ENCODE measurements around the gene NELL2.
"Not testable (repeated sequence)": the region's sequence is repeated elsewhere in the genome, so short reads cannot be mapped to it uniquely, and the experiment has no call there.

The NELL2 gene

GRCh38 chr12:44779766-44780165 is 96.3 kb downstream of the NELL2 start:
- DNase-seq, result no peak

DNA sequence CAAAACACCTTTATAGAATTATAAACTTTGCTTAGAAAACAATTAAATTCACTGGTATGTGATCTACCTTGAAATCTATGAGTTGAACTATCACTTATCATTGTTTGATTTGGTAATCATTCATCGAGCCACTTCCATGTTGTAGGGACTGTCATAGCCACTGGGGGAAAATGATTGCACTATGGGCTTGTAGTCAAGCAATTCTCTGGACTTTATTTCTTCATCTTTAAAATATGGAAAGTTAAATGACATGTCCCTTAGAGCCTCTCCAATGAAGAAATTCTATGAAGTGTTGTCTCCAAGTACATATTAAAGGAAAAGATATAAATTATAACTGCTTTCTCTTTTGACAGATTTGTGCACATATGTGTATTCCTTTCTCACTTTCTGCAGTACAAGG is 97.3 kb downstream of the NELL2 start:
- no peak for DNase-seq

GRCh38 chr12:44777044-44777443 is 99.1 kb downstream of the NELL2 start:
- no peak for DNase-seq

- DNase-seq, result no peak
Observed at GRCh38 chr12:44775901-44776300, 100.2 kb downstream of the NELL2 start.

DNA sequence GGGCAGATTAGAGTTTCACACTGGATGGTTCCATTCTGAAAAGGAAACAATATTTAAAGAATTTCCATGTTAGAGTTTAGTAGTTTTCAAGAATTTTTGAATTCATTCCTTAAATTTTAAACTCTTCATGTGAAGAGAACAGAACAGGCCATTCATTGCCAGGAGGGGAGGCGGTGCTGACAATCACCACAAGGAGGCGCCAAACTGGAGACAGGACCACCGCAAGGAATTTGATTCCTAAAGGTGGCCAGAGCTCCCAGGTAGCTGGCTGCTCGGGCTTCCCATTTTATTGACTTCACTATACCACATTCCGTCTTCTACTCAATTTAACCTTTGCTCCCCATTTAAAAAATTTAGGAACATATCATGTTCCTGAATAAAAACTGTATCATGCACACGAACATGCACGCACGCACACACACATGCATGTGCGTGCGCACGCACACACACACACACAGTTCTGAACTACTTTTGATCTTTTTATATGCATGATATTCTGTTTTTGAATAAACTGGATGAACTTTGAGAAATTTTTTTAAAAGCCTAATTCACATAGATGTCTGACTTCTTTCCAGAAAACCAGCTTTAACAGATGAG is 101.2 kb downstream of the NELL2 start:
- DNase-seq, result peak in 1 of 51 donors; percentile 6

GRCh38 chr12:44771485-44772021 is 104.6 kb downstream of the NELL2 start:
- DNase-seq, result no peak

DNA sequence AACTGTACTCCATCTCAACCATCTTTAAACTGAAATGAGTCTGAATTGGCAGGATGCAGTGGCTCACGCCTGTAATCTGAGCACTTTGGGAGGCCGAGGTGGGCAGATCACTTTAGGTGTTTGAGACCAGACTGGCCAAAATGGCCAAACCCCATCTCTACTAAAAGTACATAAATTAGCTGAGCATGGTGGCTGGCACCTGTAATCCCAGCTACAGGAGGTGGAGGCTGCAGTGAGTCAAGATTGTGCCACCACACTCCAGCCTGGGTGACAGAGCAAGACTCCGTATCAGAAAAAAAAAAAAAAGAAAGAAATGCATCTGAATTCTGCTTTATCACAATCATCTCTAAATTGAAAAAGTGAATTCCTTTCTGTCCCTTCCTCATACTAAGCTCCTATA is 110.3 kb downstream of the NELL2 start:
- DNase-seq, result no peak

DNA sequence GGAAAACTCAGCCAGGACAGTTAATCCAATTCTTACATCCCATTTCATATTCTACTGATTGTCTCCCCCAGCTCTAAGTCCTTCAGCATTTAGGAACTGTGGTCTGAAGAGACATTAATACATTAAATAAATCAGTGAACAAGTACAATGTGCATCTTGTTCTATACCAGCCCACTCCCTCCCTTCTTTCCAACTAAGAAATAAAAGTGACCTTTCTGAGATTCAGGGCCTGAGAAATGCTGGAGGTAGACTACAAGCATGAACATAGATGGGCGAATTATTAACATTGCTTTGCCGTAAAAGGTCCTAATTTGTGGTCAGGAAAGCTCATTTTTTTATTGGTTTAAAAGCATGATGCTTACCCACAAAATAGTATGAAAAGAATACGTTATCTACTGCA is 113.1 kb downstream of the NELL2 start:
- no peak for DNase-seq

DNA sequence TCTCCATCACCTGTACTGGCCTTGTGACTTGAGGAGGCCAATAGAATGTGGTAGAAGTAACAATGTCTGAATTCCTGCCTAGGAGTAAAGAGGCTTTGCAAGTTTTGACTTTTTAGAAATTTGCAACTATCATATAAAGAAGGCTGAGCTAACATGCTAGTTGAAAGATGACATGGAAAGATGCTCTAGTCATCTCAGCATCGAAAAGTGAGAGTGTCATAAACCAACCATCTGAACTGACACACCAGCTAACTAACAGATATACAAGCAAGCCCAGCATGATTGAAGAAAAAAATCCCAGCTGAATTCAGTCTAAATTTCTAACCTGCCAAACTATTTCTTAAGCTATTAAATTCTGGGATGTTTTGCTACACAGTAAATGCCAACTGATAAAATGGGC is 116.8 kb downstream of the NELL2 start:
- DNase-seq, result no peak

- no peak for DNase-seq
Observed at GRCh38 chr12:44750468-44750867, 125.6 kb downstream of the NELL2 start.

- no peak for DNase-seq
Observed at GRCh38 chr12:44749566-44749965, 126.5 kb downstream of the NELL2 start.

DNA sequence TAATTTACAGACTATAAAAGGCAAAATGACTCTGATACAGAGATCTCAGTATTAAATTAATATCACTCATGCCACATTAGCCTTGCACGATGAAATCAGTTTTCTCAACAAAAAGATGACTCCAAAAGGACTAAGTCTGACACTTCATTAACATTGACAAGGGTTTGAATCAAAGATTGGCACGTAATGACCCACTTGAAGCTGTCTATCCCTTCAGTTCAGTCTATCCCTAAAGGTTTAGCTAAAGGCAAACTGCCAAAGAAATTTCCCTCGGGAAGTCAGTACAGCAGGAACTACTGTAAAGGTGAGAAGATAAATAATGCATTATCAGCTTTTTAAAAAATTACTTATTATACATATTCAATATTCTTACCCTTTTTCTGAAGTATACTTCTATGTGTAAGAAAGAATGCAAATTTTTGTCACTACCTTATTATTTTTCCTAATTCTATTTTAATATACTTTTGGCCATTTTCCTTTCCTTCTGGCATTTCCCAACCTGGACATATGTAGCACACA is 127.1 kb downstream of the NELL2 start:
- no peak for DNase-seq

DNA sequence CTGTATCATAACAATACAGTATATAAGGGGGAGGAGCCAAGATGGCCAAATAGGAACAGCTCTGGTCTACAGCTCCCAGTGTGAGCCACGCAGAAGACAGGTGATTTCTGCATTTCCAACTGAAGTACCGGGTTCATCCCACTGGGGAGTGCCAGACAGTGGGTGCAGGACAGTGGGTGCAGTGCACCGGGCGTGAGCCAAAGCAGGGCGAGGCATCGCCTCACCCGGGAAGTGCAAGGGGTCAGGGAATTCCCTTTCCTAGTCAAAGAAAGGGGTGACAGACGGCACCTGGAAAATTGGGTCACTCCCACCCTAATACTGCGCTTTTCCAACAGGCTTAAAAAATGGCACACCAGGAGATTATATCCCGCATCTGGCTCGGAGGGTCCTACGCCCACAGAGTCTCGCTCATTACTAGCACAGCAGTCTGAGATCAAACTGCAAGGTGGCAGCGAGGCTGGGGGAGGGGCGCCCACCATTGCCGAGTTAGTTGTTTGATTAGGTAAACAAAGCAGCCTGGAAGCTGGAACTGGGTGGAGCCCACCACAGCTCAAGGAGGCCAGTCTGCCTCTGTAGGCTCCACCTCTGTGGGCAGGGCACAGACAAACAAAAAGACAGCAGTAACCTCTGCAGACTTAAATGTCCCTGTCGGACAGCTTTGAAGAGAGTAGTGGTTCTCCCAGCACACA is 134.7 kb downstream of the NELL2 start:
- DNase-seq, result not testable (repeated sequence)

GRCh38 chr12:44738051-44738450 is 138.1 kb downstream of the NELL2 start:
- no peak for DNase-seq

GRCh38 chr12:44728566-44728965 is 147.5 kb downstream of the NELL2 start:
- DNase-seq, result no peak

GRCh38 chr12:44720265-44720664 is 155.8 kb downstream of the NELL2 start:
- DNase-seq, result no peak

DNA sequence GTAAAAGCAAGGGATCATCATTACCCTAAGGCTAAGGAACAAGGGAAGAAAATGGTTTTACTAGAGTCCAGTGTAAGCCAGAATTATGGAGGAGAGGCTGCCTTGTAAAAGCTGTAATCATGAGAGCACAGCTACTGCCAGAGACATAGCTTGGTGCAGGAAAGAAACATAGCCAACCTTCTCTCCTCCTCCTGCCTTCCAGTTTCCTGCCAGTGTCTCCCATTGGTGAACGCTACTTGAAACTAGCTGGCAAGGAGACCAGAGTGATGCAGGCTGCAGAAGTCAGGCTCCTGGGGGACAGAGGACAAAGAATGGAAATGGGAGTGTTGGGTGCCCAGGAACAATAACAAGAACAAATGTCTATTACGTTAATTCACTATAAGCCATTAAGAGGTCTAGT is 158.5 kb downstream of the NELL2 start:
- DNase-seq, result no peak

- DNase-seq, result no peak
Observed at GRCh38 chr12:44716711-44717110, 159.4 kb downstream of the NELL2 start.

DNA sequence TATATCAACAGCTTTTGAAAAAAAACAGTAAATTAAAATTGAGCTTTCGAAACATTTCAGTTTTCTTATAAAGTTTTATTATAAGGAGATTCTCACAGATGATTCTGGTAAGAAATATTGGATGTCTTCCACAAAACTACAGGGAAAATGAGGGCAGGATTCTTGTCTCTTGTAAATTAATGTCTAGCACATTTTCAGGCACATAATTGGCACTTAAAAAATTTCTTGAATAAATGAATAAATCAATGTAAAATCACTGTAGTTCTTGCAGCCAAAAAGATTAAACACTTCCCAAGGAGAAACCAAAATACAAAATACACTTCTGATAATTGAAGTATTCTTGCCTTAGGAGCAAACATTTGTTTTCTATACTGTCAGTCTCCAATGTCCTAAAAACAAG is 164.4 kb downstream of the NELL2 start:
- DNase-seq, result no peak

DNA sequence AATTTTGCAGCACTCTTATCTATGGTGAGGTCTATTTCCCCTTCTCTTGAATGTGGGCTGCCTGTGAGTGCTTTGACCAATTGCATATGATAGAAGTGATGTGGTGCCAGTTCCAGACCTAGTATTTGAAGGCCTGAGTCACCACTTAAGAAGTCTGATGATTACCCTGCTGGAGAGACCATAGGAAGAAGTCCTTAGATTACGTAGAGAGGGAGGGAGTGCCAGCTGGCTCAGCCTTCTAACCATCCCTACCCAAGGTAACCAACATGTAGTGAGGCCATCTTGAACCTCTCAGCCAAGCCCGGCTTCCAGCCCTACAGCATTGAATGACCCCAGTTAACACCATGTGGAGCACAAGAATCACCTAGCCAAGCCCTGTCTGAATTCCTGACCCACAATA is 166.9 kb downstream of the NELL2 start:
- no peak for DNase-seq

- DNase-seq, result no peak
Observed at GRCh38 chr12:44708218-44708617, 167.9 kb downstream of the NELL2 start.

- DNase-seq, result no peak
Observed at GRCh38 chr12:44703182-44703910, 172.8 kb downstream of the NELL2 start.

Measured in hypothalamus (tissue), 51 donors.